Mucosa of stomach (tissue), 1 donor: ENCODE results near the gene PRRC2C.
"Not testable (repeated sequence)": the region's sequence is repeated elsewhere in the genome, so short reads cannot be mapped to it uniquely, and the experiment has no call there.

ENCODE experiments used
- H3K27me3 ChIP-seq: one replicate; pipeline ENCODE4 v1.7.0; 2013; ENCODE audit warnings: mild to moderate bottlenecking, low read length; ENCODE audit not compliant: control insufficient read depth, insufficient read depth
- H3K36me3 ChIP-seq: one replicate; pipeline ENCODE4 v1.7.0; 2013; ENCODE audit warnings: low read length; ENCODE audit not compliant: control insufficient read depth, insufficient read depth
- H3K4me1 ChIP-seq: one replicate; pipeline ENCODE4 v1.7.0; 2013; ENCODE audit warnings: mild to moderate bottlenecking, low read length; ENCODE audit not compliant: control insufficient read depth, insufficient read depth
- H3K4me3 ChIP-seq: one replicate; pipeline ENCODE4 v1.7.0; 2013; ENCODE audit warnings: low read length
- H3K9ac ChIP-seq: one replicate; pipeline ENCODE4 v1.7.0; 2013; ENCODE audit warnings: mild to moderate bottlenecking, low read length, moderate library complexity
- H3K9me3 ChIP-seq: one replicate; pipeline ENCODE4 v1.7.0; 2013; ENCODE audit warnings: mild to moderate bottlenecking, low read length, moderate library complexity; ENCODE audit not compliant: control insufficient read depth
- donor health status: Pancreatic carcinoma.

The PRRC2C gene

GRCh38 chr1:171485375-171486047 lies at the start of gene PRRC2C:
Gene PRRC2C, plus strand, starts transcription at chr1:171485530. Its CDS starts 26,559 bp downstream, at chr1:171512089.
- H3K36me3 ChIP-seq, result no peaks in the 10 kb centered on the region
- peak within 1 kb of the TSS; percentile 96 for H3K4me3 ChIP-seq
- no peaks in the 10 kb centered on the region for H3K9me3 ChIP-seq
- peaks cover 41% of the 10 kb centered on the region for H3K4me1 ChIP-seq
- H3K27me3 ChIP-seq, result no peaks in the 10 kb centered on the region
- peak within 1 kb of the TSS; percentile 93 for H3K9ac ChIP-seq

DNA sequence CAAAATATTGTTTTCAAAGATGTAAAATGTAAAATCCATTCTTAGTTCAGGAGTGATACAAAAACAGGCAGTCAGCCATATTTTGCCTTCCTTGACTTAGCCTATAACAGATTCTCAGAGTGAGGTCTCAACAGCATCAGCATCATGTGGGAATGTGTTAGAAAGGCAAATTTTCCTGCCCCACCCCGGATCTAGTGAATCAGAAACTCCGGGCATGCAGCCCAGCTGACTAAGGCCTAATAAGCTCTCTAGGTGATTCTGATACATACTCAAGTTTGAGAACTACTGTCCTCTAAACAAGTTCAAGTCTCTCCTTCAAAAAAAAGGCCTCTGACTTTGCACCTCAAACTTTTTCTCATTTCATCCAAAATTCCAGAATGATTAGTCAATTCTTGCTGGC lies 46.9 kb upstream of the PRRC2C start:
- peaks cover 7% of the 10 kb centered on the region for H3K4me1 ChIP-seq
- H3K36me3 ChIP-seq, result no peaks in the 10 kb centered on the region
- H3K9ac ChIP-seq, result no peak overlapping the region
- no peaks in the 10 kb centered on the region for H3K27me3 ChIP-seq
- H3K4me3 ChIP-seq, result no peak overlapping the region
- H3K9me3 ChIP-seq, result no peaks in the 10 kb centered on the region

- not testable (repeated sequence) for H3K9me3 ChIP-seq, H3K4me1 ChIP-seq, H3K27me3 ChIP-seq, H3K9ac ChIP-seq, H3K4me3 ChIP-seq, H3K36me3 ChIP-seq
These were observed 45.1 kb upstream of the PRRC2C start for GRCh38 chr1:171440201-171440600.

DNA sequence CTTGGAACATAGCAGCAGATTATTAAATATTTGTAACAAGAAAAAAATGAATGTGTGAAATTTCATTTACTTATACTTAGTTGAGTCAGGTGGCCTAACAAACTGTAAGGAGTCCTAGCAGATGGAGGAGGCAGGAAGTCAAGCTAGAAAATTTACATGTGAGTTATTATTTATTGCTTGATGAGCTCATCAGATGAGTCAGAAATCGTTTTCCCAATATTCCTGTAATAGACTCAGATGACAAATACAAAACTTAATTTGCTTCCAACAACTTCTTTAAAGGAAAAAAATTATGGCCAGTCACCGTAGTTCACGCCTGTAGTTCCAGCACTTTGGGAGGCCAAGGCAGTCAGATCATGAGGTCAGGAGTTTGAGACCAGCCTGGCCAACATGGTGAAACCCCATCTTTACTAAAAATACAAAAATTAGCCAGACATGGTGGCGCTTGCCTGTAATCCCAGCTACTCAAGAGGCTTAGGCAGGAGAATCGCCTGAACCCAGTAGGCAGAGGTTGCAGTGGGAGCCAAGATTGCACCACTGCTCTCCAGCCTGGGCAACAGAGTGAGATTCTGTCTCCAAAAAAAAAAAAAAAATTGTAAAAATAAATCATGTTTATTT lies 43.9 kb upstream of the PRRC2C start:
- not testable (repeated sequence) for H3K9me3 ChIP-seq, H3K9ac ChIP-seq, H3K36me3 ChIP-seq, H3K4me1 ChIP-seq, H3K27me3 ChIP-seq, H3K4me3 ChIP-seq

DNA sequence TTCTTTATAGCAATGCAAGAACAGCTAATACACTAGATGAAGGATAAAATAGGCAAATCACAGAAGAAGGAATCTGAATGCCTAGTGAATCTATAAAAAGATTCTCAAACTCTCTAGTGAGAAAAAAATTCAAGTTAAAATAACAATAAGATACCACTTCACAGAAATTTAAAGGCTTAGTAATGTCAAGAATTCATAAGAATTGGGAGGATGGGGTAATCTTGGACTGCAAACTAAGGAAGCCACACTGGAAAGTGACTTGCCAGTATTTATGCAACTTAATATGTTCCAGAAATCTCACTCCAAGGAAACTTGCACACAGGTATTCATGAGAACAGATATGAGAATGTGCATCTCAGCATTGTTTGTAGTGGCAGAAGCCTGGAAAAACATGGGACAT lies 38.9 kb upstream of the PRRC2C start:
- Histone ChIP-seq H3K4me3 (no peak overlapping the region), H3K4me1 (no peaks in the 10 kb centered on the region), H3K27me3 (no peaks in the 10 kb centered on the region), H3K9me3 (no peaks in the 10 kb centered on the region), H3K9ac (no peak overlapping the region), H3K36me3 (no peaks in the 10 kb centered on the region)

DNA sequence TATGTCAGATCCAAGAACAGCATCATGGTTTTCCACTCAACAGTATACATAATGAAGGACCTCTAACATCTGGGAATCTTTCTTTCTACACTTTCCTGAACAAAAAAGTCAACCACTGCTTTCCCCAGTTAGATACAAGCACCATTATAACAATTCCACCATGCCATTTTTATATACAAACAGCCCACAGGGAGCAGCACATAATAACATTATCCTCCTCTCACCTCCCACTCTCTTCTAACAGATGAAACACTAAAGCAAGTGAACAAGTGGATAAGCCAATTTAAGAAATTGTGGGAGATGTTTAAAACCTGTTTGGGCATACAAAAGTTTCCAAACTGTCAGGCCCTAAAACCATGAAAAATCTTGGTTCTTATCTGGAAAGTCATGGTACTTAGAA lies 29.4 kb upstream of the PRRC2C start:
- Histone ChIP-seq H3K4me1 (no peaks in the 10 kb centered on the region), H3K36me3 (no peaks in the 10 kb centered on the region), H3K27me3 (no peaks in the 10 kb centered on the region), H3K9me3 (no peaks in the 10 kb centered on the region), H3K9ac (no peak overlapping the region), H3K4me3 (no peak overlapping the region)

- no peak overlapping the region for H3K9ac ChIP-seq
- H3K36me3 ChIP-seq, result no peaks in the 10 kb centered on the region
- H3K4me3 ChIP-seq, result no peak overlapping the region
- no peaks in the 10 kb centered on the region for H3K9me3 ChIP-seq
- no peaks in the 10 kb centered on the region for H3K4me1 ChIP-seq
- H3K27me3 ChIP-seq, result no peaks in the 10 kb centered on the region
These were observed 27.9 kb upstream of the PRRC2C start for GRCh38 chr1:171457412-171457811.

- no peaks in the 10 kb centered on the region for H3K27me3 ChIP-seq
- H3K4me1 ChIP-seq, result no peaks in the 10 kb centered on the region
- no peak overlapping the region for H3K4me3 ChIP-seq
- H3K9me3 ChIP-seq, result no peaks in the 10 kb centered on the region
- H3K9ac ChIP-seq, result no peak overlapping the region
- no peaks in the 10 kb centered on the region for H3K36me3 ChIP-seq
These were observed 25.2 kb upstream of the PRRC2C start for GRCh38 chr1:171460018-171460620.

GRCh38 chr1:171467626-171468025 lies 17.7 kb upstream of the PRRC2C start:
- H3K9ac ChIP-seq, result no peak overlapping the region
- H3K4me1 ChIP-seq, result no peaks in the 10 kb centered on the region
- H3K9me3 ChIP-seq, result no peaks in the 10 kb centered on the region
- H3K36me3 ChIP-seq, result no peaks in the 10 kb centered on the region
- H3K4me3 ChIP-seq, result no peak overlapping the region
- no peaks in the 10 kb centered on the region for H3K27me3 ChIP-seq

DNA sequence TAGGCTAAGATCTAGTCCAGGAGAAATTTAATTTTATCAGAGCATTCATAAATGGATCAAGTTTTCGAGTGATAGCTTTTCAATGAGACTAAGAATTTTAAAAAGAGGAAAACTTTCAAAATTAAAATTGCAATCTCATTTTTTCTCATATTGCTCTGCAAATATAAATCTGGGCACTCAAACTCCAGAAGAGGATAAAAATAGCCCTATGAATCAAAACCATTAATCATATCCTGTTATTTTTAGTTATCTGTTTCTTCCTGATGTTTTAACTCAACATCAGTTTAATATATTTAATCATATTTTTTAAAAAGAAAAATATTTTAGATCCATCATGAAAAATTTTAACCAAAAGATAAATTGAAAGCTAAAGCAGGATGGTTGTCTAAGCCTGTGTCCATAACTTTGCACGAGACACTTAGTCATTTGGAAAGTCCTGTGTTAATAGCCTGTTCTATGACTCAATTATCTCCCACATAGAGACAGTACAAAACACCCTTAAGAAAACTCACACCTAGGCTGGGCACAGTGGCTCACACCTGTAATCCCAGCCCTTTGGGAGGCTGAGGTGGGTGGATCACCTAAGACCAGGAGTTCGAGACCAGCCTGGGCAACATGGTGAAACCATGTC lies 17.1 kb upstream of the PRRC2C start:
- Histone ChIP-seq H3K27me3 (no peaks in the 10 kb centered on the region), H3K36me3 (no peaks in the 10 kb centered on the region), H3K9me3 (no peaks in the 10 kb centered on the region), H3K4me1 (no peaks in the 10 kb centered on the region), H3K4me3 (no peak overlapping the region), H3K9ac (no peak overlapping the region)

DNA sequence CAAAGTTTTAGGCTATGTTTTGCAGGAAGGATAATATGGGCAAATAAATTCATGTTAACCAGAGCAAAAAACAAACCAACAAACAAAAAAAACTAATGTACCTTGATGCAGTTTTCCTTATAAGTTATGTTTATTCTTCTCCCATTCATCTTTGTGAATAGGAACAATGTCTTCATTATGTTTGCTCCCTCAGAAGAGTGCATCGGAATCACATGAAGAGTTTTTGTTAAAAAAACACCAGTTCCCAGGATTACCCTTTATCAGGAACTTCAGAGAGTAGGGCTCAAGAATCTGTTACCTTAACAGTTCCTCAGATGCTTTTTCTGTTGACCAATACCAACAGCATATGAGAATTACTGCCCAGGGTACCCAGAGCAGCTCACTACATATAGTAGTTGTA lies 14.6 kb upstream of the PRRC2C start:
- H3K36me3 ChIP-seq, result no peaks in the 10 kb centered on the region
- no peak overlapping the region for H3K4me3 ChIP-seq
- no peaks in the 10 kb centered on the region for H3K4me1 ChIP-seq
- no peaks in the 10 kb centered on the region for H3K27me3 ChIP-seq
- no peaks in the 10 kb centered on the region for H3K9me3 ChIP-seq
- no peak overlapping the region for H3K9ac ChIP-seq

- Histone ChIP-seq H3K4me1 (no peaks in the 10 kb centered on the region), H3K9ac (no peak overlapping the region)
These were observed 13.1 kb upstream of the PRRC2C start for GRCh38 chr1:171472183-171472647.

More at GRCh38 chr1:171472183-171472647, 13.1 kb upstream of the PRRC2C start:
- no peaks in the 10 kb centered on the region for H3K9me3 ChIP-seq
- no peaks in the 10 kb centered on the region for H3K27me3 ChIP-seq
- H3K4me3 ChIP-seq, result no peak overlapping the region
- no peaks in the 10 kb centered on the region for H3K36me3 ChIP-seq
